ENCODE data around the gene CLIP2.

DNA sequence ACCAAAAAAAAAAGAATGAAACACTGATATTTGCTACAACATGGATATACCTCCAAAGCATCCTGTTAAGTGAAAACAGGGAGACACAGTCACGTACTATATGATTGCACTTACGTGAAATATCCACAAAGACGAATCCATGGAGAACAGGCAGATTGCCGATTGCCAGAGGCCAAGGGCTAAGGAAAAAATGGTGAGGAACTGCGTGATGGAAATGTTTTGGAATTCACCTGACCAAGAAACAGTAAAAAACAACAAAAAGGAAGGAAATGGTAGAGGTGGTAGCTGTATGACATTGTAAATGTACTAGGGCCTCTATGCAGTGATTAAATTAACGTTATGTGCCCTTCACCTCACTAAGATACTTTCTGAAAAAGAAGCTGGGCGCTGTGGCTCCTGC lies 120.4 kb downstream of the CLIP2 start:
- TF ChIP-seq, protein P1, sequence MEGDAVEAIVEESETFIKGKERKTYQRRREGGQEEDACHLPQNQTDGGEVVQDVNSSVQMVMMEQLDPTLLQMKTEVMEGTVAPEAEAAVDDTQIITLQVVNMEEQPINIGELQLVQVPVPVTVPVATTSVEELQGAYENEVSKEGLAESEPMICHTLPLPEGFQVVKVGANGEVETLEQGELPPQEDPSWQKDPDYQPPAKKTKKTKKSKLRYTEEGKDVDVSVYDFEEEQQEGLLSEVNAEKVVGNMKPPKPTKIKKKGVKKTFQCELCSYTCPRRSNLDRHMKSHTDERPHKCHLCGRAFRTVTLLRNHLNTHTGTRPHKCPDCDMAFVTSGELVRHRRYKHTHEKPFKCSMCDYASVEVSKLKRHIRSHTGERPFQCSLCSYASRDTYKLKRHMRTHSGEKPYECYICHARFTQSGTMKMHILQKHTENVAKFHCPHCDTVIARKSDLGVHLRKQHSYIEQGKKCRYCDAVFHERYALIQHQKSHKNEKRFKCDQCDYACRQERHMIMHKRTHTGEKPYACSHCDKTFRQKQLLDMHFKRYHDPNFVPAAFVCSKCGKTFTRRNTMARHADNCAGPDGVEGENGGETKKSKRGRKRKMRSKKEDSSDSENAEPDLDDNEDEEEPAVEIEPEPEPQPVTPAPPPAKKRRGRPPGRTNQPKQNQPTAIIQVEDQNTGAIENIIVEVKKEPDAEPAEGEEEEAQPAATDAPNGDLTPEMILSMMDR (IDR thresholded peaks at IDR 0.05; ENCODE audit: low read length): no peak
- TF ChIP-seq EZH2 (optimal IDR thresholded peaks at IDR 0.05; ENCODE audit: low read depth, low read length) (no peak), EZH2phosphoT487 (IDR thresholded peaks at IDR 0.05; ENCODE audit: low read length) (no peak)

All from MM.1S (cell line).